AG09319 (cell line): ENCODE data around the gene ZNF189.

Experiments
- DNase-seq: peaks from one replicate; pipeline ENCODE4 v3.0.0-alpha.2; 2010; ENCODE audit warnings: low read depth; ENCODE audit errors: extremely low read depth
- TF ChIP-seq, protein P1 (sequence below): IDR thresholded peaks from 2 replicates; pipeline ENCODE4 v1.5.1; 2011; ENCODE audit warnings: low read depth, mild to moderate bottlenecking, inconsistent platforms, low read length, moderate library complexity

Gene ZNF189

DNA sequence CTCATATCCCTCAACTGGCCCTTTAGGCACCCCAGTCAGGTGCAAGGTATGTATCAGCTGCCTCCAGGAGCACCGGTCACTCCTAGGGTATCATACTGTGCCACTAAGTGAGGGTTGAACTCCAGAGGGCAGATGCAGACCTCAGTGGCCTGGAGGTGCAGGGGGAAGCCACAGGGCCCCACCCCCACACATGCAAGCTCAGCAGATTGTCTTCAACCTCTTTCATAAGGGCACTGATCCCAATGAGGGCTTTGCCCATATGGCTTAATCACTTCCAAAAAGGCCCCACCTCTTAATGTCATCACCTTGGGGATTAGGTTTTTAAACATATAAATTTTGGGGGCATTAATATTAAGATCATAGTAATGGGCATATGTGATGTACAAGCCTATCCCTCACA is 42.0 kb upstream of the ZNF189 start:
- TF ChIP-seq, protein P1, sequence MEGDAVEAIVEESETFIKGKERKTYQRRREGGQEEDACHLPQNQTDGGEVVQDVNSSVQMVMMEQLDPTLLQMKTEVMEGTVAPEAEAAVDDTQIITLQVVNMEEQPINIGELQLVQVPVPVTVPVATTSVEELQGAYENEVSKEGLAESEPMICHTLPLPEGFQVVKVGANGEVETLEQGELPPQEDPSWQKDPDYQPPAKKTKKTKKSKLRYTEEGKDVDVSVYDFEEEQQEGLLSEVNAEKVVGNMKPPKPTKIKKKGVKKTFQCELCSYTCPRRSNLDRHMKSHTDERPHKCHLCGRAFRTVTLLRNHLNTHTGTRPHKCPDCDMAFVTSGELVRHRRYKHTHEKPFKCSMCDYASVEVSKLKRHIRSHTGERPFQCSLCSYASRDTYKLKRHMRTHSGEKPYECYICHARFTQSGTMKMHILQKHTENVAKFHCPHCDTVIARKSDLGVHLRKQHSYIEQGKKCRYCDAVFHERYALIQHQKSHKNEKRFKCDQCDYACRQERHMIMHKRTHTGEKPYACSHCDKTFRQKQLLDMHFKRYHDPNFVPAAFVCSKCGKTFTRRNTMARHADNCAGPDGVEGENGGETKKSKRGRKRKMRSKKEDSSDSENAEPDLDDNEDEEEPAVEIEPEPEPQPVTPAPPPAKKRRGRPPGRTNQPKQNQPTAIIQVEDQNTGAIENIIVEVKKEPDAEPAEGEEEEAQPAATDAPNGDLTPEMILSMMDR = no peak
- DNase-seq = no peak

DNA sequence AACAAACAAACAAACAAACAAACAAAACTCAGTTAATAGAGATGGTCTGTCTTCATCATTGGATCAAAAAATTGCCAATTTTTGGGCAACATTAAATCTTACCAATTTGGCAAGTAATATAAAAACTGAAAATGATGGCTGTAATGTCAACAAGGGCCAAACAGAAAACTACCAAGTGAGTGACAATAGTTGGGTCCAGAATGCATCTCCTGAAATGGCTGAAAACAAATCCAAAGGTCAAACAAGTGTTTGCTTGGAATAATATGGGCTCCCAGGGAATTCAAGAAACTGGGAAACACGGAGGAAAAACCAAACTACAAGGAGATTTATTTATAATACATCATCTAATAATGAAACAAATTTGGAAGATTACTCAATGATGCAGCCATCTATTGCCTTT is 39.0 kb upstream of the ZNF189 start:
- TF ChIP-seq, protein P1 = no peak
- no peak for DNase-seq

- no peak for DNase-seq
- TF ChIP-seq, protein P1 = no peak
Measured at GRCh38 chr9:101360647-101361046, 38.0 kb upstream of the ZNF189 start.

- no peak for DNase-seq
- TF ChIP-seq, protein P1 = no peak
Measured at GRCh38 chr9:101362450-101362849, 36.2 kb upstream of the ZNF189 start.

DNA sequence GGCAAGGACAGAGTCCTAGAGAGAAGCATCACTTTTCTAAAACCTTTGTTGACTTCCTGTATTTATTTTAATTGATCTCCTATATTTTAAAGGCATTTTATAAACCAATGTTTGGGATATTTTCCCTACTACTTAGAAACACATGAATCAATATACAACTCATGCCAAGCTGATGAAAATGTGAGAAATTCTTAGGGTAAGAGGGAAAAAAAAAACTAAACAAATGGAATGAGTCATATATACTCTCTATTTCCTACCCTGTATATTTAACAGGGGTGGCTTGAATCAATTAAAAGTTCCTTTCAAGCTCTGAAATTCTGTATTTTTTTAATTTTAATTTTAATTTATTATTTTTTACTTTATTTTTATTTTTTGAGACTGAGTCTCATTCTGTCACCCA is 33.5 kb upstream of the ZNF189 start:
- DNase-seq = no peak
- TF ChIP-seq, protein P1 = no peak

DNA sequence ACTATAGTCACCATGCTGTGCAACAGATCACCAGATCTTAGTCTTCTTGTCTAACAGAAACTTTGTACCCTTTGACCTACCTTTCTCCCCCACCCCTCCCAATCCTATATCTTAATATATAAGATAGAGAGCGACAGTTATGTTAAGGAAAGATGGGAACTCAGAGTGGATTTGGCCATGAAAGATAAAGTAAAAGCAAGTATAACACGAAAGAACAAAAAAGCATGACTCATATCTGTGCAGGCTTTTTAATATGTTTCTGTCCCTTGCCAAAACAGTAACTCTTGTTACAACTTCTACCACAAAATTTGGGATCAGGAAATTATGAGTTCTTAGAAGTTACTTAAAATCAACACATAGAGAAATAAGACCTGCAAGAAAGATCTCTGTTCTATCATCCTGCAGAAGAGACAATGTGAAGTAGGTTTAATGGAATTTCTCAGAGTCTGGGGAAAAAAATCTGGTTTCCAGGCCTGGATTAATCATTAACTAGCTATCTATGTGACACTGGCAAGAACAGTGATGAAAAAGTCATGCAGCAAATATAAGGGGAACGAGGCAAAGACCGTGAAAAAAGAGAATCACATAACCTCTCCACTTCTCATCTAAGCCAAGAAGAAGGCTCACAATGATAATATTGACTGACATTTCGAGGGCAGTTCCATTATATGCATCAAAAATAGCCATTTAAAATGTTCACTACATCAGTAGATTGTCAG is 32.5 kb upstream of the ZNF189 start:
- TF ChIP-seq, protein P1 = no peak
- no peak for DNase-seq

DNA sequence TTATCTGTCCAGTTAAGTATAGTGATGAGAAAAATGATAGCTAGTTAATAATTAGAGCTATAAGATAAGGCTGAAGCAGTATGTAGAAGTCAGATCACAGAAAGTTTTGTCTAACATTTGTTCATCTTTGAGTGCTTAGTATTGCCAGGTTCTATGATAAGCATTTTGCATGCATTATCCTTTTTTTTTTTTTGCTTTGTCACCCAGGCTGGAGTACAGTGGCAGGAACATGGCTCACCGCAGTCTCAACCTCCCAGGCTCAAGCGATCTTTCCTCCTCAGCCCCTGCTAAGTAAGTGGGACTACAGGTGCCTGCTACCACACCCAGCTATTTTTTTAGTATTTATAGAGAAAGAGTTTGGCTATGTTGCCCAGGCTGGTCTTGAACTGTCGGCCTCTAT is 31.3 kb upstream of the ZNF189 start:
- TF ChIP-seq, protein P1 = no peak
- no peak for DNase-seq
